Ascending aorta (tissue), 2 donors: Measurements from ENCODE around the gene FUT4. TPM values are rescaled to one million over a fixed set of nuclear protein-coding genes. Genes with fewer than 3 reads are reported as not detected.

Experiments
- DNase-seq, 2 donors: peaks; one replicate each; pipeline ENCODE4 v3.0.0-alpha.2; 2019; ENCODE audit warnings: low spot score in 2 of 2
- H3K27ac ChIP-seq, 2 donors: fragments of 200-600 bp; sonication (generic); one replicate each; pipeline ENCODE4 v1.5.1; 2016 to 2017; ENCODE audit warnings: mild to moderate bottlenecking in 1 of 2
- H3K27me3 ChIP-seq: fragments of 200-600 bp; sonication (generic); one replicate; pipeline ENCODE4 v1.5.1; 2017
- H3K36me3 ChIP-seq, 2 donors: fragments of 200-600 bp; sonication (generic); one replicate each; pipeline ENCODE4 v1.5.1; 2016
- H3K4me1 ChIP-seq, 2 donors: fragments of 200-600 bp; sonication (generic); one replicate each; pipeline ENCODE4 v1.5.1; 2016 to 2017; ENCODE audit warnings: mild to moderate bottlenecking in 1 of 2
- H3K4me3 ChIP-seq, 2 donors: fragments of 200-600 bp; sonication (generic); one replicate each; pipeline ENCODE4 v1.5.1; 2016 to 2017; ENCODE audit warnings: mild to moderate bottlenecking in 1 of 2
- H3K9me3 ChIP-seq, 2 donors: fragments of 200-600 bp; sonication (generic); one replicate each; pipeline ENCODE4 v1.5.1; 2016
- CTCF ChIP-seq, 3 experiments: fragments of 200-600 bp in 2 of 3; fragments of 450-650 bp in 1 of 3; sonication (generic) in 2 of 3; IDR thresholded peaks; one replicate each; pipeline ENCODE4 v1.5.1; 2016 to 2019; ENCODE audit warnings: antibody characterized with exemption in 3 of 3, mild to moderate bottlenecking in 1 of 3, moderate library complexity in 1 of 3
- intact Hi-C: fragments of 100-400 bp; cut with DNase I; formaldehyde crosslinking; loops from one replicate; pipeline ENCODE4 v1.15.1; 2023
- total RNA-seq: library from RNA; depleted of rRNA; stranded (reverse); fragments of >200 nt; gene quantifications from one replicate; pipeline ENCODE4 v1.1.0, GENCODE V29; 2016

Gene FUT4
- total RNA-seq, 1 donor from 2014 or later: 3.2 TPM

- Histone ChIP-seq H3K27me3 (no peaks in the 10 kb centered on the region), H3K27ac (no peak overlapping the region), H3K4me1 (peaks cover 0 to 1% of the 10 kb centered on the region in 2 donors), H3K4me3 (no peak overlapping the region), H3K9me3 (no peaks in the 10 kb centered on the region), H3K36me3 (no peaks in the 10 kb centered on the region)
- intact Hi-C loops: no loop called here
- DNase-seq: no peak
- TF ChIP-seq CTCF (IDR thresholded peaks at IDR 0.05): no peak
Measured at GRCh38 chr11:94507485-94507884, 36.2 kb upstream of the FUT4 start.

GRCh38 chr11:94511932-94512781 lies 31.6 kb upstream of the FUT4 start, which contains the start of gene C11orf97:
TSS of gene C11orf97 (plus strand) at chr11:94512461. CDS start at chr11:94512529, 68 bp downstream.
- no peak for TF ChIP-seq CTCF (IDR thresholded peaks at IDR 0.05)
- DNase-seq: peak in 1 of 2 donors; percentile 67
- Histone ChIP-seq H3K36me3 (no peaks in the 10 kb centered on the region), H3K4me1 (peaks cover 0 to 3% of the 10 kb centered on the region in 2 donors), H3K9me3 (no peaks in the 10 kb centered on the region), H3K4me3 (peak within 1 kb of the TSS; percentile 53 to 72), H3K27ac (no peak within 1 kb of the TSS), H3K27me3 (no peaks in the 10 kb centered on the region)
- intact Hi-C loops: no loop called here

- intact Hi-C loops: no loop called here
- Histone ChIP-seq H3K4me3 (peak overlapping the region in 1 of 2 donors; percentile 72), H3K27ac (no peak overlapping the region), H3K27me3 (no peaks in the 10 kb centered on the region), H3K36me3 (no peaks in the 10 kb centered on the region), H3K4me1 (peaks cover 0 to 3% of the 10 kb centered on the region in 2 donors), H3K9me3 (no peaks in the 10 kb centered on the region)
- no peak for TF ChIP-seq CTCF (IDR thresholded peaks at IDR 0.05)
- no peak for DNase-seq
Measured at GRCh38 chr11:94513091-94513490, 30.6 kb upstream of the FUT4 start.

GRCh38 chr11:94515398-94515797 lies 28.3 kb upstream of the FUT4 start:
- TF ChIP-seq CTCF (IDR thresholded peaks at IDR 0.05): no peak
- intact Hi-C loops: no loop called here
- H3K36me3 ChIP-seq: no peaks in the 10 kb centered on the region
- H3K4me1 ChIP-seq: peaks cover 0 to 3% of the 10 kb centered on the region in 2 donors
- no peaks in the 10 kb centered on the region for H3K27me3 ChIP-seq
- H3K4me3 ChIP-seq: no peak overlapping the region
- no peaks in the 10 kb centered on the region for H3K9me3 ChIP-seq
- no peak for DNase-seq
- H3K27ac ChIP-seq: no peak overlapping the region

- no peak overlapping the region for H3K27ac ChIP-seq
- H3K27me3 ChIP-seq: no peaks in the 10 kb centered on the region
- no peaks in the 10 kb centered on the region for H3K9me3 ChIP-seq
- H3K4me3 ChIP-seq: no peak overlapping the region
- DNase-seq: no peak
- H3K4me1 ChIP-seq: peaks cover 0 to 3% of the 10 kb centered on the region in 2 donors
- intact Hi-C loops: no loop called here
- no peak for TF ChIP-seq CTCF (IDR thresholded peaks at IDR 0.05)
- H3K36me3 ChIP-seq: no peaks in the 10 kb centered on the region
Measured at GRCh38 chr11:94516725-94517124, 27.0 kb upstream of the FUT4 start.
